Nephron progenitor cell (in vitro differentiated cells): ENCODE results near the gene ATP9A.

Experiments
- DNase-seq: peaks from one replicate; pipeline ENCODE4 v3.0.0; 2021
- H3K27ac Mint-ChIP-seq: 2 replicates; pipeline ENCODE4 v1.8.0; 2021; ENCODE audit warnings: mild to moderate bottlenecking, moderate library complexity, mixed read lengths
- H3K27me3 Mint-ChIP-seq: 2 replicates; pipeline ENCODE4 v1.8.0; 2021; ENCODE audit warnings: mild to moderate bottlenecking, low read depth, mixed read lengths; ENCODE audit not compliant: poor library complexity
- H3K36me3 Mint-ChIP-seq: 2 replicates; pipeline ENCODE4 v1.8.0; 2021; ENCODE audit warnings: low read depth, mixed read lengths
- H3K4me1 Mint-ChIP-seq: 2 replicates; pipeline ENCODE4 v1.8.0; 2021; ENCODE audit warnings: mixed read lengths
- H3K4me3 Mint-ChIP-seq: 2 replicates; pipeline ENCODE4 v1.8.0; 2021; ENCODE audit warnings: mild to moderate bottlenecking, moderate library complexity, mixed read lengths
- H3K9me3 Mint-ChIP-seq: 2 replicates; pipeline ENCODE4 v1.8.0; 2021; ENCODE audit warnings: mild to moderate bottlenecking, moderate library complexity, mixed read lengths
- CTCF ChIP-seq: fragments of 200-600 bp; sonication (generic); IDR thresholded peaks from 2 replicates; pipeline ENCODE4 v1.5.0; 2021; ENCODE audit warnings: antibody characterized with exemption

Gene ATP9A

GRCh38 chr20:51698252-51698651, 69.9 kb downstream of the ATP9A start:
- peaks cover 75% of the 10 kb centered on the region for H3K4me1 Mint-ChIP-seq
- H3K27ac Mint-ChIP-seq, result peak overlapping the region; percentile 96

GRCh38 chr20:51697096-51697826, 70.9 kb downstream of the ATP9A start:
- H3K36me3 Mint-ChIP-seq, result peaks cover 9% of the 10 kb centered on the region
- peak overlapping the region; percentile 55 for H3K4me3 Mint-ChIP-seq
- H3K4me1 Mint-ChIP-seq, result peaks cover 70% of the 10 kb centered on the region
- TF ChIP-seq CTCF, result no peak
- no peaks in the 10 kb centered on the region for H3K9me3 Mint-ChIP-seq
- H3K27me3 Mint-ChIP-seq, result peaks cover 2% of the 10 kb centered on the region
- DNase-seq, result no peak
- peak overlapping the region; percentile 96 for H3K27ac Mint-ChIP-seq

More at GRCh38 chr20:51698252-51698651, 69.9 kb downstream of the ATP9A start:
- peaks cover 2% of the 10 kb centered on the region for H3K27me3 Mint-ChIP-seq
- no peak for DNase-seq
- peak overlapping the region; percentile 50 for H3K4me3 Mint-ChIP-seq
- no peak for TF ChIP-seq CTCF
- H3K36me3 Mint-ChIP-seq, result peaks cover 1% of the 10 kb centered on the region
- H3K9me3 Mint-ChIP-seq, result no peaks in the 10 kb centered on the region

GRCh38 chr20:51696304-51697071, 71.7 kb downstream of the ATP9A start:
- Mint-ChIP-seq H3K27me3 (peaks cover 2% of the 10 kb centered on the region), H3K4me3 (peak overlapping the region; percentile 55), H3K9me3 (no peaks in the 10 kb centered on the region), H3K27ac (peak overlapping the region; percentile 96), H3K4me1 (peaks cover 63% of the 10 kb centered on the region), H3K36me3 (peaks cover 17% of the 10 kb centered on the region)
- DNase-seq, result no peak
- no peak for TF ChIP-seq CTCF

GRCh38 chr20:51695574-51696303, 72.5 kb downstream of the ATP9A start:
- DNase-seq, result no peak
- Mint-ChIP-seq H3K9me3 (no peaks in the 10 kb centered on the region), H3K4me1 (peaks cover 56% of the 10 kb centered on the region), H3K36me3 (peaks cover 21% of the 10 kb centered on the region), H3K27me3 (peaks cover 2% of the 10 kb centered on the region), H3K4me3 (peak overlapping the region; percentile 55), H3K27ac (peak overlapping the region; percentile 96)
- TF ChIP-seq CTCF, result no peak

GRCh38 chr20:51692806-51693400, 75.3 kb downstream of the ATP9A start:
- H3K4me1 Mint-ChIP-seq, result peaks cover 43% of the 10 kb centered on the region
- no peaks in the 10 kb centered on the region for H3K9me3 Mint-ChIP-seq
- H3K4me3 Mint-ChIP-seq, result no peak overlapping the region
- H3K36me3 Mint-ChIP-seq, result peaks cover 31% of the 10 kb centered on the region
- no peaks in the 10 kb centered on the region for H3K27me3 Mint-ChIP-seq
- no peak for TF ChIP-seq CTCF
- DNase-seq, result no peak
- H3K27ac Mint-ChIP-seq, result peak overlapping the region; percentile 55
